WI38 (cell line): Measurements from ENCODE around the gene DICER1.
"Not testable (repeated sequence)": the region's sequence is repeated elsewhere in the genome, so short reads cannot be mapped to it uniquely, and the experiment has no call there.

ENCODE experiments used
- H3K4me3 ChIP-seq: 2 replicates; pipeline ENCODE4 v1.5.1; 2011; ENCODE audit warnings: low read depth, mild to moderate bottlenecking, control low read depth, low read length
- TF ChIP-seq, protein P1 (sequence below): IDR thresholded peaks from 2 replicates; pipeline ENCODE4 v1.5.1; 2012; ENCODE audit warnings: low read depth, mild to moderate bottlenecking, control low read depth, low read length

Gene DICER1, protein sequence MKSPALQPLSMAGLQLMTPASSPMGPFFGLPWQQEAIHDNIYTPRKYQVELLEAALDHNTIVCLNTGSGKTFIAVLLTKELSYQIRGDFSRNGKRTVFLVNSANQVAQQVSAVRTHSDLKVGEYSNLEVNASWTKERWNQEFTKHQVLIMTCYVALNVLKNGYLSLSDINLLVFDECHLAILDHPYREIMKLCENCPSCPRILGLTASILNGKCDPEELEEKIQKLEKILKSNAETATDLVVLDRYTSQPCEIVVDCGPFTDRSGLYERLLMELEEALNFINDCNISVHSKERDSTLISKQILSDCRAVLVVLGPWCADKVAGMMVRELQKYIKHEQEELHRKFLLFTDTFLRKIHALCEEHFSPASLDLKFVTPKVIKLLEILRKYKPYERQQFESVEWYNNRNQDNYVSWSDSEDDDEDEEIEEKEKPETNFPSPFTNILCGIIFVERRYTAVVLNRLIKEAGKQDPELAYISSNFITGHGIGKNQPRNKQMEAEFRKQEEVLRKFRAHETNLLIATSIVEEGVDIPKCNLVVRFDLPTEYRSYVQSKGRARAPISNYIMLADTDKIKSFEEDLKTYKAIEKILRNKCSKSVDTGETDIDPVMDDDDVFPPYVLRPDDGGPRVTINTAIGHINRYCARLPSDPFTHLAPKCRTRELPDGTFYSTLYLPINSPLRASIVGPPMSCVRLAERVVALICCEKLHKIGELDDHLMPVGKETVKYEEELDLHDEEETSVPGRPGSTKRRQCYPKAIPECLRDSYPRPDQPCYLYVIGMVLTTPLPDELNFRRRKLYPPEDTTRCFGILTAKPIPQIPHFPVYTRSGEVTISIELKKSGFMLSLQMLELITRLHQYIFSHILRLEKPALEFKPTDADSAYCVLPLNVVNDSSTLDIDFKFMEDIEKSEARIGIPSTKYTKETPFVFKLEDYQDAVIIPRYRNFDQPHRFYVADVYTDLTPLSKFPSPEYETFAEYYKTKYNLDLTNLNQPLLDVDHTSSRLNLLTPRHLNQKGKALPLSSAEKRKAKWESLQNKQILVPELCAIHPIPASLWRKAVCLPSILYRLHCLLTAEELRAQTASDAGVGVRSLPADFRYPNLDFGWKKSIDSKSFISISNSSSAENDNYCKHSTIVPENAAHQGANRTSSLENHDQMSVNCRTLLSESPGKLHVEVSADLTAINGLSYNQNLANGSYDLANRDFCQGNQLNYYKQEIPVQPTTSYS (N-terminal part only)

DNA sequence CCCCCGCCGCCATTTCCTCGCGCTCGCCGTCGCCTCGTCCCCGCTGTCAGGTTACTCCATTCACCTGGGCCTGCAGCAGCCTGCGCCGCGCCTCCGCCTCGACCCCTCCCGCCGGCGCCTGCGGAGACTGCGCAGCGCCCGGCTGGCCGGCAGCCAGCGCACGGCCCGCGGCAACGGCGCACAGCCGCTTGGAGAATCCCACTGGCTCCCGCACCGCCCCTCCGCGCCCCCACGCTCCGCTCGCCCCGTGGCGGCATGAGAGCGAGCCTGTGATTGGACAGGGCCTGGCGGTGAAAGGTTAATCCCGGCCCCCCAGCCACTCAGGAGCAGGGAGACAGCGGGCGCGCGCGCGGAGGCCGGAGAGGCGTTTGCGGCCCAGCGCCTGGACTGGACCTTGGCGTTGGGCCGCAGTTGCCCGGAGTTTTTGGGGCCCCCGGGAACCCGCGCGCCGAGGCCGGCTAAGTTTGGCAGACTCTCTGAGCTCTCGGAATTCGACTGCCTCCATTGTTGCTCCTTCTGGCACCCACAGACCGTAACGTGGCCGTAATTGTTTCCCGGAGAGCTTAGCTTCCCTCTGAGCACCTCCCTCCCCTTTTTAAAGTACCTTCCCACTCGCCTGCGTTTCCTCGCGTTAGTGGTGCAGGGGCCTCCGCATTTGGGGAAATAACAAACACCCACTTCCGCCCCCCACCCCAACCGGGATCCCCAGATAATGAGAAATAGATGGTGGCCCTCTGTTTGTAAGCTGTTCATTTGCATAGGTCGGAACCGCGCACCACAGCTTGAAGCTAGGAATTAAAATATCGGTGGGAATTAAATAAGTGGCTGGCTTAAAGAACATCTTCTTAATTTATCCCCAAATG is at the start of gene DICER1:
TSS of gene DICER1 (minus strand) at position 203 of the 863 bp plus-strand sequence. CDS start 24,071 bp downstream, outside the sequence.
- peak within 1 kb of the TSS; percentile 80 for H3K4me3 ChIP-seq
- TF ChIP-seq, protein P1, sequence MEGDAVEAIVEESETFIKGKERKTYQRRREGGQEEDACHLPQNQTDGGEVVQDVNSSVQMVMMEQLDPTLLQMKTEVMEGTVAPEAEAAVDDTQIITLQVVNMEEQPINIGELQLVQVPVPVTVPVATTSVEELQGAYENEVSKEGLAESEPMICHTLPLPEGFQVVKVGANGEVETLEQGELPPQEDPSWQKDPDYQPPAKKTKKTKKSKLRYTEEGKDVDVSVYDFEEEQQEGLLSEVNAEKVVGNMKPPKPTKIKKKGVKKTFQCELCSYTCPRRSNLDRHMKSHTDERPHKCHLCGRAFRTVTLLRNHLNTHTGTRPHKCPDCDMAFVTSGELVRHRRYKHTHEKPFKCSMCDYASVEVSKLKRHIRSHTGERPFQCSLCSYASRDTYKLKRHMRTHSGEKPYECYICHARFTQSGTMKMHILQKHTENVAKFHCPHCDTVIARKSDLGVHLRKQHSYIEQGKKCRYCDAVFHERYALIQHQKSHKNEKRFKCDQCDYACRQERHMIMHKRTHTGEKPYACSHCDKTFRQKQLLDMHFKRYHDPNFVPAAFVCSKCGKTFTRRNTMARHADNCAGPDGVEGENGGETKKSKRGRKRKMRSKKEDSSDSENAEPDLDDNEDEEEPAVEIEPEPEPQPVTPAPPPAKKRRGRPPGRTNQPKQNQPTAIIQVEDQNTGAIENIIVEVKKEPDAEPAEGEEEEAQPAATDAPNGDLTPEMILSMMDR, result no peak

DNA sequence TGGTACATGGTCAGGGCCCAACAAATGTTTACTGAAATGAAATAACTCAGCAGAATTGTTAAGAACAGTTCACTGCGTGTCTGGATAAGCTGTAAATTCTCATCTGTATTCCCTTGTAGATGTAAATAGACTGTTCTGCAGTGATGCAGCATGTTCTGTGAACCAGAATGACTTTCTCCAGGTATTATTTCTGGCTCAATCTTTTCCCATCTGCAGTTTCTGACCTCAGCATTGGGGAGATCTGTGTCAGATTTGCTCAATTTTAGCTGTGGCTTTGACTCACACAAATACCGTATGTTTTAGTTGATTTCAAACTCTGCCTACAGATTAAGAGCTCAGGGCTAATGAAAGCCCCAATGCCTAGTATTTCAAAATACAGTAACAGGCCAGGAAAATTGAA is 49.2 kb upstream of the DICER1 start:
- no peak overlapping the region for H3K4me3 ChIP-seq
- TF ChIP-seq, protein P1, result no peak

DNA sequence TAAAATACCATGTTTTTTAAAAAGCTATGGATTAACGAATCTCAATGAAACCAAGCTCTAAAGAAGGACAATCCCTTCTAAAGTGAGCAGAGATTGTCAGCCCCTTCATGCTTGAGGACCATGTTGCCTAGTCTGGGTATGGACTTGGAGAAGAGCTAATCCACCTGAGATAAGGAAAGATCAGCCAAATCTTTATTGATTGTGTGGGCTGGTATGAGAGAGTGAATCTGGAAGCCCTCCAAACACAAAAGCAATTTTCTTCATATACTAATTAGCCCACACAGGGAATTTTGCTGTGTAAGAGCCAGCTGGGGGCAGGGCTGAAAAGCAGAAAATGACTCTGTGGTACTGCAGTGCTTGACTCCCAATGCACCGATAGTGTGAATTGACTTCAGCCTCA is 47.4 kb upstream of the DICER1 start:
- H3K4me3 ChIP-seq, result no peak overlapping the region
- TF ChIP-seq, protein P1, result no peak

DNA sequence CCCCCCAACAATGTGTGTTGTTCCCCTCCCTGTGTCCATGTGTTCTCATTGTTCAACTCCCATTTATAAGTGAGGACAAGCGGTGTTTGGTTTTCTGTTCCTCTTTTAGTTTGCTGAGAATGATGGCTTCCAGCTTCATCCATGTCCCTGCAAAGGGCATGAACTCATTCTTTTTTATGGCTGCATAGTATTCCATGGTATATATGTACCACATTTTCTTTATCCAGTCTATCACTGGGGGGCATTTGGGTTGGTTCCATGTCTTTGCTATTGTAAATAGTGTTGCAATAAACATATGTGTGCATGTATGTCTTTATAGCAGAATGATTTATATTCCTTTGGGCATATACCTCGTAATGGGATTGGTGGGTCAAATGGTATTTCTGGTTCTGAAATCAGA is 44.4 kb upstream of the DICER1 start:
- H3K4me3 ChIP-seq, result not testable (repeated sequence)

DNA sequence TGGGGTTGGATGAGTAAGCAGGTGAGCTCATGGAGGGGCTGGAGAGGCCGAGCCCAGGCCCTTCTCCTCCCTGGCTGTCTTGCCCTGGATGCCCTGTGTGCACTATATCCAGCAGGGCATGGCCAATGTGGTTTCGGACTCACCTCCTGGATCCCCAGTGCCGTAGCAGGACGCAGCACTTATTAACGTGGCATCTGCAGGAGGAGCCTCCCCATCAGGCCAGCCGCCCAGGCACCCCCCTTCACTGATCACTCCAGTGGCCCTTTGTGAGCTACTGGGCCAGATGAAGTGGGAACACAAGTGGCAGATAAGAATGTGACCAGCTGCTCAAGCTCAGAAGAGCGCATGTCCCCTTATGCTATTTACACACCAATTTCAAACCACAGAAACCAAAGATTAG is 43.1 kb upstream of the DICER1 start:
- no peak overlapping the region for H3K4me3 ChIP-seq
- TF ChIP-seq, protein P1, result no peak

DNA sequence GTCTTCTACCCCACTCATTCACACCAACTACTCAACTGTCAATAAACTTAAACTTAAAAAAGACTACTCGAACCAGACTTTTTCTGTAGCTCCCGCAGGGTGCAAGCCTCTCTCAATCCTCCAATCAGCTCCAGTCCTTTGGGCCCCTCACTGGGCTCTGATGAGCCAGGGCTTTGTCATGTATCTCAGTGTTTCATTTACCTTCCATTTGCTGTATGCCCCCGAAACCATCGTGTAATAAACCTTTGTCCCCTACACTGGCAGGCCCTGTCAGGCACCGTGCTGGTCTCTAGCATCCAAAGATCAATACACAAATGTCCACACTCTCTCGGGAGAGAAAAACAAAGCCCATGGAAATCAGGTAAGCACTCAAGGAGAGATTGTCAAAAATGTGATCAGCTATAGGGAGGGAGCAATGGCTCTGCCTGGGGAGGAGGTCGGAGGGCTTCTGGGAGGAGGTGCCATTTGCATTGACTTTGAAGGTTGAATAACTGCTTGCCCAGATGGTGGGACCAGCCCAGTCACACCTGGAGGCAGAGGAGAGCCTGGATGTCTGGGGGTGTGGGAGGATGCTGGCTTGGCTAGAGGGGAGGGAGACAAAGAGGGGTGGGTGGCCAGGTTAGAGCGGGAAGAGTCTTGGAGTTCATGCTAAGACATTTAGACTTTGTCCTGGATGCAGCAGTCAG is 42.1 kb upstream of the DICER1 start:
- TF ChIP-seq, protein P1, result no peak
- H3K4me3 ChIP-seq, result no peak overlapping the region
